ENCODE measurements around the gene NFAM1. TPM values are rescaled to one million over a fixed set of nuclear protein-coding genes. Genes with fewer than 3 reads are reported as not detected.

The NFAM1 gene
- total and polyA plus RNA-seq, 2 of the 4 experiments (the other 2 are of a cell fraction): not detected

- Histone ChIP-seq H3K4me3 (ENCODE audit: insufficient read depth, low read depth, low read length) (no peak overlapping the region), H2BK5ac (ENCODE audit: low read depth, low read length, poor library complexity, severe bottlenecking) (no peak overlapping the region), H3K4me1 (ENCODE audit: control insufficient read depth, insufficient read depth, low read length) (no peaks in the 10 kb centered on the region; the same call in 1 of the 2 replicates), H4K5ac (ENCODE audit: low read depth, low read length) (no peak overlapping the region), H3K4me2 (ENCODE audit: low read depth, low read length) (no peak overlapping the region), H3K9me1 (ENCODE audit: insufficient read depth, low read length) (no peaks in the 10 kb centered on the region), H4K20me1 (ENCODE audit: insufficient read depth, low read length) (no peaks in the 10 kb centered on the region), H2AK9ac (replicated peaks; ENCODE audit: low read depth, low read length, poor library complexity) (no peak overlapping the region), H3K36me3 (ENCODE audit: control insufficient read depth, insufficient read depth, low read length) (no peaks in the 10 kb centered on the region), H3K27ac (ENCODE audit: insufficient read depth, low read length) (no peak overlapping the region), H3K56ac (ENCODE audit: extremely low read depth, insufficient read depth, low read length) (no peak overlapping the region), H3K9ac (ENCODE audit: low read depth, low read length) (no peak overlapping the region), H3K79me1 (ENCODE audit: low read depth in 1 of 2, low read length in 2 of 2) (no peaks in the 10 kb centered on the region), H2BK120ac (ENCODE audit: low read depth, low read length) (no peak overlapping the region), H4K8ac (ENCODE audit: low read depth in 2 of 2, low read length in 2 of 2) (no peak overlapping the region), H2AK5ac (ENCODE audit: low read depth, low read length) (no peak overlapping the region), H4K91ac (ENCODE audit: insufficient read depth, low read depth, low read length) (no peak overlapping the region), H2BK15ac (ENCODE audit: low read depth, low read length) (no peak overlapping the region), H3K4ac (ENCODE audit: low read depth, low read length) (no peak overlapping the region), H3K27me3 (ENCODE audit: control insufficient read depth, insufficient read depth, low read length) (peaks cover 62% of the 10 kb centered on the region), H2AFZ (replicated peaks; ENCODE audit: low read length, poor library complexity) (no peak overlapping the region), H3K14ac (replicated peaks; ENCODE audit: low read depth, low read length) (no peak overlapping the region), H2BK20ac (ENCODE audit: low read depth, low read length) (no peak overlapping the region), H3K9me3 (ENCODE audit: control insufficient read depth, insufficient read depth, low read length) (no peaks in the 10 kb centered on the region), H3K23ac (ENCODE audit: low read depth, low read length) (no peak overlapping the region), H3K18ac (ENCODE audit: low read depth, low read length) (no peak overlapping the region)
- dilution Hi-C loops (cut with HindIII; ENCODE audit: low sequenced_read_pairs, unreplicated experiment) (no loop called here), intact Hi-C loops (cut with micrococcal nuclease) (no loop called here), in situ Hi-C loops (cut with MboI; ENCODE audit: low sequenced_read_pairs) (no loop called here)
- BruUV-seq (replicated peaks): no TSS peak
- ATAC-seq (ENCODE audit: low read depth): no peak
- CTCF ChIA-PET: no interaction called here
- WGBS, 2 experiments (ENCODE audit: extremely low coverage in 2 of 2, insufficient read length in 1 of 2): 73% methylated on average over 8 of the region's 10 CpGs; no CpG with 5 or more reads in 1 of the 2 experiments
- POLR2A ChIA-PET (ENCODE audit: unreplicated experiment): no interaction called here
- TF ChIP-seq MXI1 (IDR thresholded peaks at IDR 0.05; ENCODE audit: borderline replicate concordance, low read depth, low read length) (no peak), RFX5 (IDR thresholded peaks at IDR 0.05; ENCODE audit: low read depth, low read length) (no peak), SMC3 (IDR thresholded peaks at IDR 0.05; ENCODE audit: low read depth, low read length) (no peak), ELK1 (IDR thresholded peaks at IDR 0.05; ENCODE audit: borderline replicate concordance, low read depth, low read length) (no peak), FOS (IDR thresholded peaks at IDR 0.05; ENCODE audit: low read depth, low read length) (no peak), MAFK (IDR thresholded peaks at IDR 0.05; ENCODE audit: low read depth, low read length) (no peak), USF2 (IDR thresholded peaks at IDR 0.05; ENCODE audit: low read depth, low read length) (no peak), BHLHE40 (IDR thresholded peaks at IDR 0.05; ENCODE audit: low read depth, low read length) (no peak), CHD1 (IDR thresholded peaks at IDR 0.05; ENCODE audit: low read depth, low read length) (no peak), POLR2A (IDR thresholded peaks at IDR 0.05; ENCODE audit: low read depth, low read length) (no peak), MAZ (IDR thresholded peaks at IDR 0.05; ENCODE audit: borderline replicate concordance, low read depth, low read length) (no peak), RCOR1 (IDR thresholded peaks at IDR 0.05; ENCODE audit: insufficient replicate concordance, low read length) (no peak), NFE2L2 (IDR thresholded peaks at IDR 0.05; ENCODE audit: low read depth, low read length) (no peak), RAD21 (IDR thresholded peaks at IDR 0.05; ENCODE audit: low read length) (no peak), CTCF (conservative IDR thresholded peaks at IDR 0.05; ENCODE audit: low read depth, low read length) (no peak), CEBPB (IDR thresholded peaks at IDR 0.05; ENCODE audit: low read depth, low read length) (no peak)
- no peak for DNase-seq
Measured at GRCh38 chr22:42361523-42361922, 70.7 kb downstream of the NFAM1 start.

Measured in IMR-90 (cell line).